PC-9 (cell line): Measurements from ENCODE around the gene PLEKHA6. TPM values are rescaled to one million over a fixed set of nuclear protein-coding genes. Genes with fewer than 3 reads are reported as not detected.
"Not testable (repeated sequence)": the region's sequence is repeated elsewhere in the genome, so short reads cannot be mapped to it uniquely, and the experiment has no call there.

Source experiments
- BruUV-seq: library from RNA; stranded (reverse); fragments of 400-500 nt; replicated peaks from 2 replicates; lab custom pipeline; 2021; lab: Mats Ljungman, UMichigan
- CTCF ChIA-PET: fragments of 300-600 bp; sonication (Branson Sonifier 250); formaldehyde crosslinking; loops from one replicate; lab custom pipeline; 2022; ENCODE audit warnings: antibody characterized with exemption; lab: Charles Lee
- POLR2A ChIA-PET: fragments of 300-600 bp; sonication (Branson Sonifier 250); formaldehyde crosslinking; loops from one replicate; lab custom pipeline; 2022; ENCODE audit warnings: antibody characterized with exemption; ENCODE audit not compliant: unreplicated experiment; lab: Charles Lee
- DNase-seq, 2 experiments: peaks; one replicate each; pipeline versions ENCODE4 v3.0.0 to v3.0.0-alpha.2; 2015 to 2022; ENCODE audit warnings: mixed read lengths in 1 of 2
- H2AFZ ChIP-seq: fragments of 200-600 bp; sonication (generic); 2 replicates; pipeline ENCODE4 v1.8.1; 2017; ENCODE audit warnings: antibody characterized with exemption
- H3F3A ChIP-seq: fragments of 200-600 bp; sonication (generic); 2 replicates; pipeline ENCODE4 v1.8.1; 2017; ENCODE audit warnings: antibody characterized with exemption, mild to moderate bottlenecking, low read depth; ENCODE audit not compliant: insufficient read depth
- H3K27ac ChIP-seq: fragments of 200-600 bp; sonication (generic); 2 replicates; pipeline ENCODE4 v1.6.1; 2016; ENCODE audit warnings: mixed run types
- H3K27me3 ChIP-seq: fragments of 200-600 bp; sonication (generic); 2 replicates; pipeline ENCODE4 v1.6.1; 2016; ENCODE audit warnings: low read depth, mixed run types; ENCODE audit not compliant: insufficient read depth
- H3K36me3 ChIP-seq: fragments of 200-600 bp; sonication (generic); 2 replicates; pipeline ENCODE4 v1.6.1; 2016; ENCODE audit warnings: low read depth, mixed run types
- H3K4me1 ChIP-seq: fragments of 200-600 bp; sonication (generic); replicated peaks from 2 replicates; pipeline ENCODE4 v1.6.1; 2016; ENCODE audit warnings: mixed run types; ENCODE audit not compliant: insufficient read depth
- H3K4me2 ChIP-seq: fragments of 200-600 bp; sonication (generic); 2 replicates; pipeline ENCODE4 v1.6.1; 2017; ENCODE audit warnings: mixed run types
- H3K4me3 ChIP-seq: fragments of 200-600 bp; sonication (generic); 2 replicates; pipeline ENCODE4 v1.6.1; 2016; ENCODE audit warnings: mixed run types
- H3K79me2 ChIP-seq: fragments of 200-600 bp; sonication (generic); 2 replicates; pipeline ENCODE4 v1.6.1; 2017; ENCODE audit warnings: low read depth, mixed run types
- H3K9me2 ChIP-seq: fragments of 200-600 bp; sonication (generic); 2 replicates; pipeline ENCODE4 v1.8.1; 2017; ENCODE audit warnings: mild to moderate bottlenecking; ENCODE audit not compliant: insufficient read depth
- H3K9me3 ChIP-seq: fragments of 200-600 bp; sonication (generic); 2 replicates; pipeline ENCODE4 v1.8.1; 2016; ENCODE audit warnings: low read depth; ENCODE audit not compliant: insufficient read depth
- H4K20me1 ChIP-seq: fragments of 200-600 bp; sonication (generic); 2 replicates; pipeline ENCODE4 v1.8.1; 2017; ENCODE audit not compliant: insufficient read depth
- EZH2 ChIP-seq: fragments of 200-600 bp; sonication (generic); IDR thresholded peaks from 2 replicates; pipeline ENCODE4 v1.8.0; 2017; ENCODE audit warnings: antibody characterized with exemption, low read depth
- intact Hi-C: fragments of 100-400 bp; cut with micrococcal nuclease; formaldehyde crosslinking; loops from one replicate; pipeline ENCODE4 v1.10.0; 2022; ENCODE audit not compliant: unreplicated experiment
- total RNA-seq: library from RNA; stranded (reverse); gene quantifications from 2 replicates; pipeline ENCODE4 v1.2.3, GENCODE V29; 2021
- TF ChIP-seq, protein P1 (sequence below): fragments of 200-600 bp; sonication (generic); conservative IDR thresholded peaks from 2 replicates; pipeline ENCODE4 v1.6.1; 2017; ENCODE audit warnings: mixed run types, antibody characterized with exemption, mild to moderate bottlenecking, moderate library complexity

PLEKHA6 gene
- total RNA-seq, 1 experiment from 2014 or later, result 52.0 TPM

GRCh38 chr1:204331847-204332487, 27.8 kb downstream of the PLEKHA6 start:
- DNase-seq, result peak in 1 of 2 experiments; percentile 21
- Histone ChIP-seq H3K4me2 (peak overlapping the region; percentile 50), H3K4me3 (no peak overlapping the region), H3K36me3 (no peaks in the 10 kb centered on the region), H3K27me3 (no peaks in the 10 kb centered on the region), H3K9me2 (no peaks in the 10 kb centered on the region), H4K20me1 (no peaks in the 10 kb centered on the region), H3K79me2 (peaks cover 46% of the 10 kb centered on the region), H2AFZ (no peak overlapping the region), H3K4me1 (peaks cover 20% of the 10 kb centered on the region), H3K9me3 (no peaks in the 10 kb centered on the region), H3F3A (0 out of 2 replicates have a peak, but pooled peaks cover 18% of the 10 kb centered on the region), H3K27ac (0 out of 2 replicates have a peak overlapping the region, but pooled peaks have one; percentile 3)
- ChIA-PET CTCF (interaction anchor here (0.7 kb wide), 1 partner anchor 141 kb away, joined by 3 read pairs; no protein-coding TSS in a partner anchor), POLR2A (interaction anchor here (0.6 kb wide), 1 partner anchor 16 kb away, joined by 3 read pairs; no protein-coding TSS in a partner anchor)
- BruUV-seq, result no TSS peak
- TF ChIP-seq, protein P1, sequence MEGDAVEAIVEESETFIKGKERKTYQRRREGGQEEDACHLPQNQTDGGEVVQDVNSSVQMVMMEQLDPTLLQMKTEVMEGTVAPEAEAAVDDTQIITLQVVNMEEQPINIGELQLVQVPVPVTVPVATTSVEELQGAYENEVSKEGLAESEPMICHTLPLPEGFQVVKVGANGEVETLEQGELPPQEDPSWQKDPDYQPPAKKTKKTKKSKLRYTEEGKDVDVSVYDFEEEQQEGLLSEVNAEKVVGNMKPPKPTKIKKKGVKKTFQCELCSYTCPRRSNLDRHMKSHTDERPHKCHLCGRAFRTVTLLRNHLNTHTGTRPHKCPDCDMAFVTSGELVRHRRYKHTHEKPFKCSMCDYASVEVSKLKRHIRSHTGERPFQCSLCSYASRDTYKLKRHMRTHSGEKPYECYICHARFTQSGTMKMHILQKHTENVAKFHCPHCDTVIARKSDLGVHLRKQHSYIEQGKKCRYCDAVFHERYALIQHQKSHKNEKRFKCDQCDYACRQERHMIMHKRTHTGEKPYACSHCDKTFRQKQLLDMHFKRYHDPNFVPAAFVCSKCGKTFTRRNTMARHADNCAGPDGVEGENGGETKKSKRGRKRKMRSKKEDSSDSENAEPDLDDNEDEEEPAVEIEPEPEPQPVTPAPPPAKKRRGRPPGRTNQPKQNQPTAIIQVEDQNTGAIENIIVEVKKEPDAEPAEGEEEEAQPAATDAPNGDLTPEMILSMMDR, result no peak
- no peak for TF ChIP-seq EZH2
- intact Hi-C loops, result no loop called here

- TF ChIP-seq, protein P1, result no peak
- no peak for TF ChIP-seq EZH2
- H3K9me3 ChIP-seq, result no peaks in the 10 kb centered on the region
- H4K20me1 ChIP-seq, result no peaks in the 10 kb centered on the region
- H2AFZ ChIP-seq, result no peak overlapping the region
- H3K79me2 ChIP-seq, result peaks cover 47% of the 10 kb centered on the region
- no peaks in the 10 kb centered on the region for H3K36me3 ChIP-seq
- H3K4me2 ChIP-seq, result peak overlapping the region; percentile 50
- H3K4me1 ChIP-seq, result peaks cover 20% of the 10 kb centered on the region
- no TSS peak for BruUV-seq
- H3K27ac ChIP-seq, result 0 out of 2 replicates have a peak overlapping the region, but pooled peaks have one; percentile 3
- intact Hi-C loops, result no loop called here
- peak; percentile 43 to 70 for DNase-seq
- POLR2A ChIA-PET, result interaction anchor here (0.6 to 0.7 kb wide), 2 partner anchors 16 to 156 kb away, joined by 3 to 4 read pairs; no protein-coding TSS in a partner anchor
- H3F3A ChIP-seq, result 0 out of 2 replicates have a peak, but pooled peaks cover 18% of the 10 kb centered on the region
- H3K27me3 ChIP-seq, result no peaks in the 10 kb centered on the region
- no peak overlapping the region for H3K4me3 ChIP-seq
- H3K9me2 ChIP-seq, result no peaks in the 10 kb centered on the region
- CTCF ChIA-PET, result interaction anchor here (0.7 kb wide), 2 partner anchors 67 to 141 kb away, joined by 3 to 4 read pairs; no protein-coding TSS in a partner anchor
These were observed 28.5 kb downstream of the PLEKHA6 start for GRCh38 chr1:204331275-204331674.

GRCh38 chr1:204327870-204328269, 31.9 kb downstream of the PLEKHA6 start:
- H3K4me3 ChIP-seq, H3K9me2 ChIP-seq, H3K4me2 ChIP-seq, POLR2A ChIA-PET, H2AFZ ChIP-seq, intact Hi-C loops, H3K27ac ChIP-seq, H3K36me3 ChIP-seq, H3K27me3 ChIP-seq, H3K9me3 ChIP-seq, DNase-seq, BruUV-seq, H4K20me1 ChIP-seq: not testable (repeated sequence)
- Histone ChIP-seq H3F3A (peaks cover 30% of the 10 kb centered on the region; the same call in 1 of the 2 replicates), H3K4me1 (peaks cover 38% of the 10 kb centered on the region), H3K79me2 (peaks cover 55% of the 10 kb centered on the region)
- CTCF ChIA-PET, result interaction anchor here (0.5 kb wide), 1 partner anchor 31 kb away, joined by 8 read pairs; no protein-coding TSS in a partner anchor
